Lung (tissue), 12 donors: ENCODE results near the gene TMEM266. TPM values are rescaled to one million over a fixed set of nuclear protein-coding genes. Genes with fewer than 3 reads are reported as not detected.

Source experiments
- ATAC-seq: fragments of 200-7000 bp; cut with Tn5 transposase; one replicate; pipeline ENCODE4 v1.9.1; 2020; ENCODE audit warnings: moderate number of reproducible peaks; ENCODE audit not compliant: insufficient read depth, low FRiP score
- DNase-seq, 3 donors: peaks; one replicate each; pipeline ENCODE4 v3.0.0-alpha.2; 2013 to 2017
- H3K27ac ChIP-seq, 2 donors: one replicate each; pipeline ENCODE4 v1.5.1; 2013; ENCODE audit warnings: mild to moderate bottlenecking in 2 of 2, moderate library complexity in 2 of 2, control low read depth in 1 of 2, inconsistent platforms in 1 of 2, low read depth in 1 of 2, low read length in 1 of 2
- H3K27me3 ChIP-seq, 3 donors: one replicate each; pipeline ENCODE4 v1.5.1; 2013; ENCODE audit warnings: low read length in 2 of 3; ENCODE audit not compliant: control insufficient read depth in 3 of 3, insufficient read depth in 3 of 3
- H3K36me3 ChIP-seq, 4 donors: one replicate each; pipeline ENCODE4 v1.5.1; 2013; ENCODE audit warnings: low read length in 4 of 4, mild to moderate bottlenecking in 1 of 4, moderate library complexity in 1 of 4; ENCODE audit not compliant: control insufficient read depth in 4 of 4, insufficient read depth in 4 of 4
- H3K4me1 ChIP-seq, 5 donors: one replicate each; pipeline ENCODE4 v1.5.1; 2013; ENCODE audit warnings: low read length in 5 of 5, mild to moderate bottlenecking in 2 of 5, moderate library complexity in 1 of 5; ENCODE audit not compliant: control insufficient read depth in 5 of 5, insufficient read depth in 5 of 5
- H3K4me3 ChIP-seq: one replicate; pipeline ENCODE4 v1.5.1; 2013; ENCODE audit warnings: mild to moderate bottlenecking, control low read depth, moderate library complexity
- H3K9ac ChIP-seq, 2 donors: one replicate each; pipeline ENCODE4 v1.5.1; 2013; ENCODE audit warnings: low read length in 2 of 2, control low read depth in 1 of 2; ENCODE audit not compliant: insufficient read depth in 1 of 2
- H3K9me3 ChIP-seq, 4 donors: one replicate each; pipeline ENCODE4 v1.5.1; 2013; ENCODE audit warnings: low read length in 3 of 4, mild to moderate bottlenecking in 1 of 4, moderate library complexity in 1 of 4; ENCODE audit not compliant: control insufficient read depth in 4 of 4, insufficient read depth in 3 of 4
- WGBS, 2 donors: extraction: QIAGEN DNeasy Blood & Tissue Kit; methylation state at CpG; one replicate each; pipeline ENCODE4 v1.1.7; 2013; 5-methylcytosine and 5-hydroxymethylcytosine counted together
- polyA plus RNA-seq, 2 donors: library from polyadenylated mRNA; stranded (reverse); fragments of 200-250 nt; gene quantifications; one replicate each; pipeline ENCODE4 v1.2.1, GENCODE V29; 2013
- total RNA-seq, 2 donors: library from RNA; depleted of rRNA in 1 of 2; stranded (reverse); fragments of >200 nt in 1 of 2; gene quantifications; one replicate each; pipeline ENCODE4 v1.2.1, GENCODE V29; 2014 to 2021
- TF ChIP-seq, protein P1 (sequence below): IDR thresholded peaks from 2 replicates; pipeline ENCODE4 v1.5.1; 2012; ENCODE audit warnings: mild to moderate bottlenecking; ENCODE audit errors: control extremely low read depth, extremely low read depth
- donor health status: control.
- donor health status: control.
- donor health status: Bipolar disorder and iron deficiency.
- donor health status: healthy.
- donor health status: DM: yes; HTN: yes; CAD: no.

TMEM266 gene
- total and polyA plus RNA-seq, 4 donors, result 1.1 to 4.4 (median 1.5) TPM

DNA sequence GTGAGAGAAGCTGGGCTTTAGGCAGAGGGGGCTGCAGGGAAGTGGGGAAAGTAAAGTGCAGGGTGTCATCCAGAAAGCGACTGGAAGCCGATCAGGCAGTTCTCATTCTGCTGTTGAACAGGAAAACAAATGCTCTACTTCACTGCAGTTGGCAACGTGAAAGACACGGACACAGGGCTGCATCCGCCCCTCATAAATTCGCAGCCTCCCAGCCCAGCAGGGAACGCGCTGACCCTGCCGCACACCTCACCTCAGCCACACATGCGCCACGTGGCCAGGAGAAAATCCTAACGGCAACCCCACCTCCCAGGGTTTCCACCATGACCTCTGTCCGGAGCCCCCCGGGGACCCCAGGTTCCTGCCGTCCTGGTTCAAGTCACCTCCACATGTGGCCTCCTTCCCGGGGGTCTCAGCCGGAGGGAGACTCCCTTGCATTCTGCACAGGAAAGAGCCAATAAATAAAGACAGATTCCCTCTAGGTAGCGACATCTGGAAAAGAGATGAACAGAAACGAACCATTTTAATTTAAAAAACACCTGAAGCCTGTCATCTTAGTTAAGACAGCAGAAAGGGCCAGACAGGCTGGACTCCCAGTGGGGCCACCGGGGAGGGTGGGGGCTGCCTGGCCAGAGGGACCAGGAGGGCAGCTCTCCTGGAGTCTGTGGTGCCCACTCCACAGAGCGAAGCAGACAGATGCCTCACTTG lies 118.7 kb downstream of the TMEM266 start:
- no peaks in the 10 kb centered on the region for H3K36me3 ChIP-seq
- TF ChIP-seq, protein P1, sequence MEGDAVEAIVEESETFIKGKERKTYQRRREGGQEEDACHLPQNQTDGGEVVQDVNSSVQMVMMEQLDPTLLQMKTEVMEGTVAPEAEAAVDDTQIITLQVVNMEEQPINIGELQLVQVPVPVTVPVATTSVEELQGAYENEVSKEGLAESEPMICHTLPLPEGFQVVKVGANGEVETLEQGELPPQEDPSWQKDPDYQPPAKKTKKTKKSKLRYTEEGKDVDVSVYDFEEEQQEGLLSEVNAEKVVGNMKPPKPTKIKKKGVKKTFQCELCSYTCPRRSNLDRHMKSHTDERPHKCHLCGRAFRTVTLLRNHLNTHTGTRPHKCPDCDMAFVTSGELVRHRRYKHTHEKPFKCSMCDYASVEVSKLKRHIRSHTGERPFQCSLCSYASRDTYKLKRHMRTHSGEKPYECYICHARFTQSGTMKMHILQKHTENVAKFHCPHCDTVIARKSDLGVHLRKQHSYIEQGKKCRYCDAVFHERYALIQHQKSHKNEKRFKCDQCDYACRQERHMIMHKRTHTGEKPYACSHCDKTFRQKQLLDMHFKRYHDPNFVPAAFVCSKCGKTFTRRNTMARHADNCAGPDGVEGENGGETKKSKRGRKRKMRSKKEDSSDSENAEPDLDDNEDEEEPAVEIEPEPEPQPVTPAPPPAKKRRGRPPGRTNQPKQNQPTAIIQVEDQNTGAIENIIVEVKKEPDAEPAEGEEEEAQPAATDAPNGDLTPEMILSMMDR, result no peak
- ATAC-seq (no peak), DNase-seq (no peak)
- WGBS, 2 donors, result 49 to 55% methylated on average over 21 of the region's 21 CpGs
- H3K9ac ChIP-seq, result no peak overlapping the region
- no peak overlapping the region for H3K4me3 ChIP-seq
- H3K27ac ChIP-seq, result no peak overlapping the region
- peaks cover 0 to 8% (median 0%) of the 10 kb centered on the region in 5 donors for H3K4me1 ChIP-seq
- peaks cover 0 to 5% (median 0%) of the 10 kb centered on the region in 4 donors for H3K9me3 ChIP-seq
- no peaks in the 10 kb centered on the region for H3K27me3 ChIP-seq

DNA sequence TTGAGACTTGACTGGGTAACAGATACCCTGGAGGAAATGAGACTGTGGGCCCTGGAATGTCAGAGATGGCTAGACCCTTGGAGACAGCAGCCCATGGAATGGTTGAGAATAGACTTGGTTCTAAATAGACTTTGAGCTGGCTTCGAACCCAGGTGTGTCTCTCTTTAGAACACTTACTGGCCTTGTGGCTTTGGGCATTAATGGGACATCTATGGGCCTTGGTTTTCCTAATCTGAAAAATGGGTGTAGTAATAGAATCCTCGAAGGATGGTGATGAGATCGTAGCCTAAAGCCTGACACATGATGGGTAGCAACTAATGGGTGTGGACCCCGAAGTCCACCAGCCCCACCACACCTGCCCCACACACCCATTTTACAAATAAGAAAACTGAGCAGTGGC lies 119.2 kb downstream of the TMEM266 start:
- no peak overlapping the region for H3K4me3 ChIP-seq
- WGBS, 2 donors, result 93 to 97% methylated on average over 4 of the region's 4 CpGs
- TF ChIP-seq, protein P1, result no peak

DNA sequence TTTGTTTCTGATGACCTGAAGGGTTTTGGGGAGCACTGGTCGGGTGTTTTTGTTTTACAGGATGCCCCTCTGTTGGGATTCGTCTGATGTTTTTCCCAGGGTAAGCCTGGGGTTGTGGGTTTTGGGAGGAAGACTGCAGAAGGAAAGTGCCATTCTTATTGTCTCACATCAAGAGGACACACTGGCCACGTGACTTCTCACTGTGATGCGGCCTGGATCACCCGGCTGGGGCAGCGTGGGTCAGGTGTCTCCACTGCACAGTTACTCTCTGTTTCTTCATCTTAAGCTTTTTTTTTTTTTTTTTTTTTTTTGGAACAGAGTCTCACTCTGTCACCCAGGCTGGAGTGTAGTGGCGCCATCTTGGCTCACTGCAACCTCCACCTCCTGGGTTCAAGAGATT lies 120.5 kb downstream of the TMEM266 start:
- WGBS, 2 donors, result 95 to 96% methylated on average over 7 of the region's 7 CpGs
- Histone ChIP-seq H3K9ac (no peak overlapping the region), H3K27ac (no peak overlapping the region), H3K4me1 (peaks cover 0 to 8% (median 0%) of the 10 kb centered on the region in 5 donors), H3K27me3 (no peaks in the 10 kb centered on the region), H3K36me3 (no peaks in the 10 kb centered on the region), H3K4me3 (no peak overlapping the region), H3K9me3 (peaks cover 0 to 5% (median 0%) of the 10 kb centered on the region in 4 donors)
- no peak for ATAC-seq
- no peak for DNase-seq
- TF ChIP-seq, protein P1, result no peak

More for the DNA sequence above, 119.2 kb downstream of the TMEM266 start:
- Histone ChIP-seq H3K27me3 (no peaks in the 10 kb centered on the region), H3K4me1 (peaks cover 0 to 8% (median 0%) of the 10 kb centered on the region in 5 donors), H3K9me3 (peaks cover 0 to 5% (median 0%) of the 10 kb centered on the region in 4 donors), H3K36me3 (no peaks in the 10 kb centered on the region), H3K27ac (no peak overlapping the region), H3K9ac (no peak overlapping the region)
- no peak for DNase-seq
- ATAC-seq, result no peak
